OCI-LY3 (cell line): ENCODE results near the gene ITGBL1.

Source experiments
- H2AFZ ChIP-seq: fragments of 200-600, 300-600 bp; shearing (Covaris generic); 2 replicates; pipeline ENCODE4 v1.6.0; 2014; ENCODE audit warnings: antibody characterized with exemption, low read depth, low read length
- H3K27ac ChIP-seq: fragments of 200-600, 300-600 bp; sonication (generic); 2 replicates; pipeline ENCODE4 v1.5.1; 2014; ENCODE audit warnings: mild to moderate bottlenecking, low read length, moderate library complexity, mixed read lengths
- H3K27me3 ChIP-seq: fragments of 200-600, 300-600 bp; sonication (generic); 2 replicates; pipeline ENCODE4 v1.6.1; 2014; ENCODE audit warnings: low read depth, low read length, mixed read lengths
- H3K36me3 ChIP-seq: fragments of 200-600, 300-600 bp; sonication (generic); replicated peaks from 2 replicates; pipeline ENCODE3; 2014; ENCODE audit warnings: low read depth, low read length, mixed read lengths
- H3K4me1 ChIP-seq: fragments of 300-600, 200-600 bp; sonication (generic); 2 replicates; pipeline ENCODE4 v1.6.1; 2014; ENCODE audit warnings: low read length, mixed read lengths
- H3K4me2 ChIP-seq: fragments of 200-600, 300-600 bp; sonication (generic); 2 replicates; pipeline ENCODE4 v1.6.1; 2014; ENCODE audit warnings: low read length, mixed read lengths
- H3K4me3 ChIP-seq: fragments of 300-600, 200-600 bp; sonication (generic); 2 replicates; pipeline ENCODE4 v1.5.1; 2014; ENCODE audit warnings: antibody characterized with exemption, mild to moderate bottlenecking, low read length, moderate library complexity
- H3K79me2 ChIP-seq: fragments of 300-600, 200-600 bp; shearing (Covaris generic); 2 replicates; pipeline ENCODE4 v1.6.1; 2014; ENCODE audit warnings: mild to moderate bottlenecking, low read length, mixed read lengths
- H3K9ac ChIP-seq: fragments of 300-600, 200-600 bp; shearing (Covaris generic); 2 replicates; pipeline ENCODE4 v1.6.0; 2014; ENCODE audit warnings: mild to moderate bottlenecking, low read length, moderate library complexity
- H3K9me3 ChIP-seq: fragments of 200-600, 300-600 bp; shearing (Covaris generic); 2 replicates; pipeline ENCODE4 v1.6.1; 2014; ENCODE audit warnings: low read length, mixed read lengths; ENCODE audit not compliant: insufficient read depth
- H4K20me1 ChIP-seq: fragments of 200-600, 300-600 bp; sonication (generic); 2 replicates; pipeline ENCODE4 v1.6.1; 2016; ENCODE audit warnings: low read length, mixed read lengths; ENCODE audit not compliant: insufficient read depth
- CTCF ChIP-seq: fragments of 200-600, 300-600 bp; sonication (generic); IDR thresholded peaks from 2 replicates; pipeline ENCODE4 v1.5.1; 2014; ENCODE audit warnings: antibody characterized with exemption, low read length, low read depth
- EZH2phosphoT487 ChIP-seq: fragments of 200-600 bp; shearing (Covaris generic); IDR thresholded peaks from 2 replicates; pipeline ENCODE4 v1.6.1; 2018; ENCODE audit warnings: antibody characterized with exemption, mixed run types, low read depth

ITGBL1 gene

GRCh38 chr13:101481421-101481820 is 28.9 kb downstream of the ITGBL1 start:
- no peaks in the 10 kb centered on the region for H3K27me3 ChIP-seq
- no peak overlapping the region for H3K4me2 ChIP-seq
- H4K20me1 ChIP-seq = no peaks in the 10 kb centered on the region
- no peaks in the 10 kb centered on the region for H3K79me2 ChIP-seq
- no peak overlapping the region for H3K27ac ChIP-seq
- no peaks in the 10 kb centered on the region for H3K36me3 ChIP-seq
- no peak overlapping the region for H2AFZ ChIP-seq
- no peaks in the 10 kb centered on the region for H3K4me1 ChIP-seq
- H3K9ac ChIP-seq = no peak overlapping the region
- no peak overlapping the region for H3K4me3 ChIP-seq
- H3K9me3 ChIP-seq = no peaks in the 10 kb centered on the region
- TF ChIP-seq CTCF = no peak
- TF ChIP-seq EZH2phosphoT487 = no peak

GRCh38 chr13:101486708-101487437 is 34.4 kb downstream of the ITGBL1 start:
- H3K27ac ChIP-seq = no peak overlapping the region
- H3K4me2 ChIP-seq = no peak overlapping the region
- no peak for TF ChIP-seq EZH2phosphoT487
- TF ChIP-seq CTCF = no peak
- H3K36me3 ChIP-seq = no peaks in the 10 kb centered on the region
- H2AFZ ChIP-seq = no peak overlapping the region
- no peak overlapping the region for H3K4me3 ChIP-seq
- no peaks in the 10 kb centered on the region for H4K20me1 ChIP-seq
- H3K27me3 ChIP-seq = no peaks in the 10 kb centered on the region
- no peaks in the 10 kb centered on the region for H3K79me2 ChIP-seq
- no peaks in the 10 kb centered on the region for H3K4me1 ChIP-seq
- no peaks in the 10 kb centered on the region for H3K9me3 ChIP-seq
- H3K9ac ChIP-seq = no peak overlapping the region

- no peak overlapping the region for H3K9ac ChIP-seq
- no peak for TF ChIP-seq EZH2phosphoT487
- TF ChIP-seq CTCF = no peak
- H4K20me1 ChIP-seq = no peaks in the 10 kb centered on the region
- no peaks in the 10 kb centered on the region for H3K9me3 ChIP-seq
- H3K4me2 ChIP-seq = no peak overlapping the region
- no peak overlapping the region for H2AFZ ChIP-seq
- no peaks in the 10 kb centered on the region for H3K4me1 ChIP-seq
- H3K4me3 ChIP-seq = no peak overlapping the region
- H3K27me3 ChIP-seq = no peaks in the 10 kb centered on the region
- no peaks in the 10 kb centered on the region for H3K36me3 ChIP-seq
- no peaks in the 10 kb centered on the region for H3K79me2 ChIP-seq
- no peak overlapping the region for H3K27ac ChIP-seq
Measured at GRCh38 chr13:101487438-101487830, 35.0 kb downstream of the ITGBL1 start.

- Histone ChIP-seq H3K27me3 (no peaks in the 10 kb centered on the region), H3K4me2 (no peak overlapping the region), H2AFZ (no peak overlapping the region), H3K4me3 (no peak overlapping the region), H3K4me1 (no peaks in the 10 kb centered on the region), H3K36me3 (no peaks in the 10 kb centered on the region), H3K79me2 (no peaks in the 10 kb centered on the region), H3K9me3 (no peaks in the 10 kb centered on the region), H3K9ac (no peak overlapping the region), H3K27ac (no peak overlapping the region), H4K20me1 (no peaks in the 10 kb centered on the region)
- TF ChIP-seq CTCF = no peak
- TF ChIP-seq EZH2phosphoT487 = no peak
Measured at GRCh38 chr13:101488734-101489133, 36.3 kb downstream of the ITGBL1 start.
